HUES48 (cell line): ENCODE data around the gene KIF25.

Source experiments
- H3K27ac ChIP-seq: one replicate; pipeline ENCODE4 v1.7.0; 2013; ENCODE audit warnings: low read depth, low read length, inconsistent platforms
- H3K27me3 ChIP-seq: 2 replicates; pipeline ENCODE4 v1.6.1; 2013; ENCODE audit warnings: mild to moderate bottlenecking, low read length; ENCODE audit not compliant: control insufficient read depth, insufficient read depth
- H3K36me3 ChIP-seq: 2 replicates; pipeline ENCODE4 v1.6.1; 2013; ENCODE audit warnings: low read length; ENCODE audit not compliant: control insufficient read depth, insufficient read depth
- H3K4me1 ChIP-seq: 2 replicates; pipeline ENCODE4 v1.6.1; 2013; ENCODE audit warnings: mild to moderate bottlenecking, low read length; ENCODE audit not compliant: control insufficient read depth, insufficient read depth
- H3K4me3 ChIP-seq: 2 replicates; pipeline ENCODE4 v1.5.1; 2013; ENCODE audit warnings: mild to moderate bottlenecking, low read depth, low read length
- H3K9ac ChIP-seq: 2 replicates; pipeline ENCODE4 v1.6.1; 2013; ENCODE audit warnings: mild to moderate bottlenecking, low read depth, low read length, moderate library complexity
- H3K9me3 ChIP-seq: 2 replicates; pipeline ENCODE4 v1.6.1; 2013; ENCODE audit warnings: low read length; ENCODE audit not compliant: control insufficient read depth, insufficient read depth

The KIF25 gene

GRCh38 chr6:168087436-168088160, 90.1 kb downstream of the KIF25 start:
- no peaks in the 10 kb centered on the region; the same call in 1 of the 2 replicates for H3K27me3 ChIP-seq
- peaks cover 26% of the 10 kb centered on the region; the same call in 1 of the 2 replicates for H3K4me1 ChIP-seq

GRCh38 chr6:168088161-168089053, 90.9 kb downstream of the KIF25 start:
- Histone ChIP-seq H3K36me3 (no peaks in the 10 kb centered on the region), H3K4me3 (no peak overlapping the region), H3K9ac (no peak overlapping the region), H3K4me1 (peaks cover 18% of the 10 kb centered on the region; the same call in 1 of the 2 replicates), H3K27me3 (no peaks in the 10 kb centered on the region; the same call in 1 of the 2 replicates), H3K9me3 (no peaks in the 10 kb centered on the region; the same call in 1 of the 2 replicates), H3K27ac (peak overlapping the region; percentile 32)

More at GRCh38 chr6:168087436-168088160, 90.1 kb downstream of the KIF25 start:
- no peak overlapping the region for H3K4me3 ChIP-seq
- H3K27ac ChIP-seq, result peak overlapping the region; percentile 11
- no peaks in the 10 kb centered on the region; the same call in 1 of the 2 replicates for H3K9me3 ChIP-seq
- H3K9ac ChIP-seq, result no peak overlapping the region
- no peaks in the 10 kb centered on the region for H3K36me3 ChIP-seq

GRCh38 chr6:168089186-168090063, 92.0 kb downstream of the KIF25 start:
- Histone ChIP-seq H3K9ac (no peak overlapping the region), H3K4me1 (peaks cover 17% of the 10 kb centered on the region; the same call in 1 of the 2 replicates), H3K4me3 (no peak overlapping the region), H3K27me3 (no peaks in the 10 kb centered on the region; the same call in 1 of the 2 replicates), H3K9me3 (no peaks in the 10 kb centered on the region; the same call in 1 of the 2 replicates), H3K27ac (no peak overlapping the region), H3K36me3 (no peaks in the 10 kb centered on the region)

- Histone ChIP-seq H3K36me3 (no peaks in the 10 kb centered on the region), H3K27ac (no peak overlapping the region), H3K4me1 (peaks cover 17% of the 10 kb centered on the region; the same call in 1 of the 2 replicates), H3K9me3 (no peaks in the 10 kb centered on the region; the same call in 1 of the 2 replicates), H3K4me3 (no peak overlapping the region), H3K9ac (no peak overlapping the region), H3K27me3 (no peaks in the 10 kb centered on the region; the same call in 1 of the 2 replicates)
These were observed 92.7 kb downstream of the KIF25 start for GRCh38 chr6:168090064-168090690.

- H3K36me3 ChIP-seq, result no peaks in the 10 kb centered on the region
- no peak overlapping the region for H3K9ac ChIP-seq
- no peak overlapping the region for H3K4me3 ChIP-seq
- no peaks in the 10 kb centered on the region; the same call in 1 of the 2 replicates for H3K27me3 ChIP-seq
- H3K4me1 ChIP-seq, result peaks cover 17% of the 10 kb centered on the region; the same call in 1 of the 2 replicates
- no peaks in the 10 kb centered on the region; the same call in 1 of the 2 replicates for H3K9me3 ChIP-seq
- H3K27ac ChIP-seq, result no peak overlapping the region
These were observed 93.2 kb downstream of the KIF25 start for GRCh38 chr6:168090706-168091105.

- Histone ChIP-seq H3K9me3 (no peaks in the 10 kb centered on the region; the same call in 1 of the 2 replicates), H3K4me1 (peaks cover 17% of the 10 kb centered on the region; the same call in 1 of the 2 replicates), H3K4me3 (no peak overlapping the region), H3K36me3 (no peaks in the 10 kb centered on the region), H3K27ac (no peak overlapping the region), H3K27me3 (no peaks in the 10 kb centered on the region; the same call in 1 of the 2 replicates), H3K9ac (no peak overlapping the region)
These were observed 94.2 kb downstream of the KIF25 start for GRCh38 chr6:168091381-168092264.

GRCh38 chr6:168092541-168092940, 95.1 kb downstream of the KIF25 start:
- H3K27ac ChIP-seq, result no peak overlapping the region
- no peaks in the 10 kb centered on the region; the same call in 1 of the 2 replicates for H3K27me3 ChIP-seq
- no peaks in the 10 kb centered on the region for H3K36me3 ChIP-seq
- H3K4me3 ChIP-seq, result no peak overlapping the region
- H3K4me1 ChIP-seq, result peaks cover 17% of the 10 kb centered on the region; the same call in 1 of the 2 replicates
- no peaks in the 10 kb centered on the region; the same call in 1 of the 2 replicates for H3K9me3 ChIP-seq
- no peak overlapping the region for H3K9ac ChIP-seq

- Histone ChIP-seq H3K27ac (no peak overlapping the region), H3K9me3 (no peaks in the 10 kb centered on the region; the same call in 1 of the 2 replicates), H3K4me3 (no peak overlapping the region), H3K36me3 (no peaks in the 10 kb centered on the region), H3K27me3 (no peaks in the 10 kb centered on the region; the same call in 1 of the 2 replicates), H3K4me1 (peaks cover 12% of the 10 kb centered on the region; the same call in 1 of the 2 replicates), H3K9ac (no peak overlapping the region)
These were observed 95.6 kb downstream of the KIF25 start for GRCh38 chr6:168093071-168093505.

GRCh38 chr6:168093634-168094033, 96.2 kb downstream of the KIF25 start:
- no peak overlapping the region for H3K27ac ChIP-seq
- H3K4me1 ChIP-seq, result peaks cover 6% of the 10 kb centered on the region; the same call in 1 of the 2 replicates
- H3K9me3 ChIP-seq, result no peaks in the 10 kb centered on the region; the same call in 1 of the 2 replicates
- no peak overlapping the region for H3K4me3 ChIP-seq
- no peaks in the 10 kb centered on the region for H3K36me3 ChIP-seq
- H3K27me3 ChIP-seq, result no peaks in the 10 kb centered on the region; the same call in 1 of the 2 replicates
- H3K9ac ChIP-seq, result no peak overlapping the region
